8988T (cell line): ENCODE results near the gene SLC12A8.

Source experiments
- DNase-seq: peaks from one replicate; pipeline ENCODE4 v3.0.0; 2011

SLC12A8 gene, protein sequence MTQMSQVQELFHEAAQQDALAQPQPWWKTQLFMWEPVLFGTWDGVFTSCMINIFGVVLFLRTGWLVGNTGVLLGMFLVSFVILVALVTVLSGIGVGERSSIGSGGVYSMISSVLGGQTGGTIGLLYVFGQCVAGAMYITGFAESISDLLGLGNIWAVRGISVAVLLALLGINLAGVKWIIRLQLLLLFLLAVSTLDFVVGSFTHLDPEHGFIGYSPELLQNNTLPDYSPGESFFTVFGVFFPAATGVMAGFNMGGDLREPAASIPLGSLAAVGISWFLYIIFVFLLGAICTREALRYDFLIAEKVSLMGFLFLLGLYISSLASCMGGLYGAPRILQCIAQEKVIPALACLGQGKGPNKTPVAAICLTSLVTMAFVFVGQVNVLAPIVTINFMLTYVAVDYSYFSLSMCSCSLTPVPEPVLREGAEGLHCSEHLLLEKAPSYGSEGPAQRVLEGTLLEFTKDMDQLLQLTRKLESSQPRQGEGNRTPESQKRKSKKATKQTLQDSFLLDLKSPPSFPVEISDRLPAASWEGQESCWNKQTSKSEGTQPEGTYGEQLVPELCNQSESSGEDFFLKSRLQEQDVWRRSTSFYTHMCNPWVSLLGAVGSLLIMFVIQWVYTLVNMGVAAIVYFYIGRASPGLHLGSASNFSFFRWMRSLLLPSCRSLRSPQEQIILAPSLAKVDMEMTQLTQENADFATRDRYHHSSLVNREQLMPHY

GRCh38 chr3:125212509-125213363 lies at the start of gene SLC12A8:
Gene SLC12A8, minus strand, starts transcription at chr3:125212748. Its CDS starts 1,399 bp downstream, at chr3:125211349.
- DNase-seq, result no peak

GRCh38 chr3:125262161-125262560 lies 49.6 kb upstream of the SLC12A8 start:
- no peak for DNase-seq

DNA sequence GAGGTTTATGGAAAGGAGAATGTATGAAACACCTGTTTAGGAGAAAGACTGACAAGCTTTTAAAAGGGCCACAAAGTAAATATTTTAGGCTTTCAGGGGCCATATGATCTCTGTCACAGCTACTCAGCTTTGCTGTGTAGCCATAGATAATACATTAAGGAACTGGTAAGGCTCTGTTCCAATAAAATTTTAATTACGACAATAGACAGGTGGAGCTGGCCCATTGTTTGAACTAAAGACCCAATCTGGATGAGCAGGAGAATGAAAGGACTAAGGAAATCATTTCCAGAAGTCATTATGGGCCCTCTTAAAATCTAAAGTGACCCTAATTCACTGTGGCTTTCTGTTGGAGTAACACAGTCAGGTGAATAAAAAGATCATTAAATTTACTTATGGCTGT lies 48.5 kb upstream of the SLC12A8 start:
- no peak for DNase-seq

GRCh38 chr3:125260158-125260557 lies 47.6 kb upstream of the SLC12A8 start:
- no peak for DNase-seq

DNA sequence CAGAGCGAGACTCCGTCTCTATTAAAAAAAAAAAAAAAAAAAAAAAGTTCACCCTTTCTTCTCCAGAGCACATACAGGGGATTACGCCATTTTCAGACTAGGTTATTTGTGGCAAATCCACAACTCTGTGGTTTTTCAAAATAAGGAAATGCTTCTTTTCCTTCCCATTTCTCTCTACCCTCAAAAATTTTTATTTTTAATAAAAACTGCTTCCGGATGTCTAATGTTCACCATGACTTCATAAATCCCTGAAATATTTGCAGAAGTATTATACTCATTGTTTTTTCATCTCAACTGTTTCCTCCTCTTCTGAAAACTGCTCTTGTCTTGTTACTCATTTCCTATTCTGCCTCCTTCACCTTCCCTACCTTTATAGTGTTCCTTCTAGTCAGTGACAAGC lies 45.0 kb upstream of the SLC12A8 start:
- DNase-seq, result no peak

GRCh38 chr3:125256675-125257074 lies 44.1 kb upstream of the SLC12A8 start:
- no peak for DNase-seq

DNA sequence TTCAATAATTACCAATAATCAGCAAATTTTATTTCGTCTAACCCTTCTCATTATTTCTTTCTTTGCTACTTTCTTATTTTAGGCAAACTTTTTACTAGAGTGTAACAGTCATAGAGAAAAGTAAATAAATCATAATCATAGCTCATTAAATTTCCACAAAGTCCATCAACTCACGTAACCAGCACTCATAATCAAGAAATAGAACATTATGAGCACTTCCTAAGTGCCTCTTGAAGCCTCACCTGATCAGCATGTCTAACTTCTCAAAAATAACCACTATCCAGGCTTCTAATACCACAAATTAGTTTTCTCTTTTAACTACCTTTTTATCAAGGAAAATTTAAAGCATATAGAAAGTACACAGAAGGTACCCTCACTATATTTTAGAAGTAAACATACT lies 38.4 kb upstream of the SLC12A8 start:
- DNase-seq, result no peak

DNA sequence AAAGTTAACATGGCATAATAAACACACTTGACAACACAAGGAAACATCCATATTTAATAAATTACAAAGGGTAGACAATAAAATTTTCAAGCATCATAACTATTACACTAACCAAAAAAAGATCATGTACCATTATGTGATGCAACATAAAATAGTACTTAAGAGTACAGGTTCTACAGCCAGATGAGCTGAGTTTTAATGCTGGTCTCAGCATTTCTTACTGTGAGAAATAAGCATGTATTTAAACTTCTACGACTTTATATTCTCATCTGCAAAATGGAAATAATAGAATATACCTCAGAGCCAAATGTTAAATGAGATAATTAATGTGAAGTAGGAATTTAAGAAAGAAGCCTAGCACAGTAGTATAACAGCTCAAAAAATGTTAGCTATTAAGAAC lies 33.7 kb upstream of the SLC12A8 start:
- no peak for DNase-seq

DNA sequence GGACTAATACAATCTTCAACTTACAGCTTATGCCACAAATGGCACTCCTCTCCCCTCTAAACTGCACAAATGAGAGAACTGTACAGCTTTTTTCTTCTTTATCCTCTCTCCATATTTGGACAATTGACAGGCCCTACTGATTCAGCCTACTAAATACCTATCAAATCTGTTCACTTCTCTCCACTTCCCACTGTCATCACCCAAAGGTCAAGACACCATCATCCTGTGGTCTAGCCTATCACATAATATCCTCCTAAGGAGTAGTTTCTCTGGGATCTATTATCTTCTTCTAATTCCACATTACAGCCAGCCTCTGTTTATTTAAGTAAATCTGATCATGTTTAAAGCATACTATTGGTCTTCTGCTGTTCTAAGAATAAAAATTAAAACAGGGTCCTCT lies 33.0 kb upstream of the SLC12A8 start:
- no peak for DNase-seq

DNA sequence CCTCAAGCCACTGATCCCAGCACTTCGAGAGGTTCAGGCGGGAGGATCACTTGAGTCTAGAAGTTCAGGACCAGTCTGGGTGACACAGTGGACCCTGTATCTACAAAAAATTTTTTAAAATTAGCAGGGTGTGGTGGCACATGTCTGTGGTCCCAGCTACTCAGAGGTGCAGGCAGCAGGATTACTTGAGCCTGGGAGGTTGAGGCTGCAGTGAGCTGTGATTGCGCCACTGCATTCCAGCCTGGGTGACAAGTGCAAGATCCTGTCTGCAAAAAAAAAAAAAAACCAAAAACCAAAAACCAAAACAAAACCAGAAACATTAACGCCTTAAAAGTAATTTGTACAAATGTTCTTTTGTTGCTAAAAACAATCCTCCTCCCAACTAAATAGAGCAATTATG lies 27.9 kb upstream of the SLC12A8 start:
- DNase-seq, result no peak

- no peak for DNase-seq
These were observed 26.7 kb upstream of the SLC12A8 start for GRCh38 chr3:125239266-125239665.

DNA sequence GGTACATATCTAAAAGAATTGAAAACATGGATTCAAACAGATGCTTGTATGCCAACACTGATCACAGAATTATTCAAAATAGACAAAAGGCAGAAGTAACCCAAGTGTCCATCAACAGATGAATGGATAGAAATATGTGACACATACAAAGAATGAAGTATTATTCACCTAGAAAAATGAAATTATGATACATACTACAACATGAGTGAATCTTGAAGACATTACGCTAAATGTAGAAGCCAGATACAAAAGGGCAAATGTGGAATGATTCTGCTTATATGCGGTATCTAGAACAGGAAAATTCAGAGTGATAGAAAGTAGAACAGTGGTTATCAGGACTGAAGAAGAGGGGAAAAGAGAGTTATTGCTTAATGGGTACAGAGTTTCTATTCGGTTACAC lies 26.2 kb upstream of the SLC12A8 start:
- DNase-seq, result no peak

- DNase-seq, result no peak
These were observed 23.9 kb upstream of the SLC12A8 start for GRCh38 chr3:125236331-125236903.

- DNase-seq, result no peak
These were observed 22.3 kb upstream of the SLC12A8 start for GRCh38 chr3:125234831-125235230.

- no peak for DNase-seq
These were observed 19.9 kb upstream of the SLC12A8 start for GRCh38 chr3:125232401-125232800.

DNA sequence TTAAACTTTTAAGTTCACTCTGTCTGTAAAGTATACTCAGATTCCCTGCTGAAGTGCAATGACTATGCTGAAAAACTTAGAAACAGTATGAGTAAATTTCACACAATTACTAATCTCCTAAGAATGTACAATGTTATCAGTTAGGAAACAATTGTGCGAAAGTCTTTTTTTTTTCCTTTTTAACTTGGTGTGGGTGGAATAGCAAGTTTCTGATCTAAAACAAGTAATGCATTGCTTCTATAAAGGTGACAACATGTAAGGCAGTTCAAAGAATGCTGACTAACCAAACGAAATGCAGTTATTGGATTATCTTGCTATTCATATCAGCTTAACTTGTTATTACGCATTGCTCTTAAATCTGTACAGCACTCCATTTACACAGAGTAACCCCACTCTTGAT lies 19.3 kb upstream of the SLC12A8 start:
- DNase-seq, result no peak

- DNase-seq, result no peak
These were observed 17.2 kb upstream of the SLC12A8 start for GRCh38 chr3:125229707-125230106.

DNA sequence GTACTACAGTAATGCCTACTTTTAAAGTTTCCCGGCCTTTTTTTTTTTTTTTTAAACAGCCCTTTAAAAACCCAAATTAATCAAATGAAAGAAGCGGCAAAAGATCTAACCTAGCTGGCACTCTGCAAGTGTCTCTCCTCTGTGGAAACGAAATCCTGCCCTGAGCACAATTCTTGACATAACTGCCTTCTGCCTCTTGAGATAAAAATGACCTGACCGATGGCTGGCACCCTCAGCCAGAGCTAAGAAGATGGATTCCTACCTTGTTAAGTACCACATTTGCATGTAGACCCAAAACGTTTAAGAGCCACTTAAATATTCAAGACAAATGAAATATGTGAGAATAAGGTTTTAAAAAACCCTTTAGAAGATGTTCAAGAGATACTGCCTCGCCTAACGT lies 16.6 kb upstream of the SLC12A8 start:
- DNase-seq, result no peak

- no peak for DNase-seq
These were observed 9.3 kb upstream of the SLC12A8 start for GRCh38 chr3:125221831-125222230.

GRCh38 chr3:125220727-125221429 lies 8.3 kb upstream of the SLC12A8 start:
- DNase-seq, result no peak

DNA sequence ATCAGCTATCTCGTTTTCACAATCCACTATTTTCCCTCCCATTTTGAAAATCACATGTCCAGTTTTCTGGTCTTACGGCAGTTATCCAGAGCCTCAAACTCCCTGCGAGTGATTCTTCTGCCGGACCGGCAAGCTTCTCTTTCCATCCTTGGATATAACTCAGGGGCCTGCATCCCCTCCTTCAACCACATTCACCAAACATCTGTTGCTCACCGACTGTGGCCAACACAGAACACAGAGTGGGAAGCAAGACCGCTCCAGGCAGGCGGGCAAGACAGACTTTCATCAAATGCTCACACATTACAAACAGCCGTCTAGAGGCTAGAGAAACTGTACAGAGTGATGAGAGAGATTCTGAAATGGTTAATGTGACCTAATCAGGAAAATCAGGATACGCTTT lies 7.6 kb upstream of the SLC12A8 start:
- DNase-seq, result no peak

DNA sequence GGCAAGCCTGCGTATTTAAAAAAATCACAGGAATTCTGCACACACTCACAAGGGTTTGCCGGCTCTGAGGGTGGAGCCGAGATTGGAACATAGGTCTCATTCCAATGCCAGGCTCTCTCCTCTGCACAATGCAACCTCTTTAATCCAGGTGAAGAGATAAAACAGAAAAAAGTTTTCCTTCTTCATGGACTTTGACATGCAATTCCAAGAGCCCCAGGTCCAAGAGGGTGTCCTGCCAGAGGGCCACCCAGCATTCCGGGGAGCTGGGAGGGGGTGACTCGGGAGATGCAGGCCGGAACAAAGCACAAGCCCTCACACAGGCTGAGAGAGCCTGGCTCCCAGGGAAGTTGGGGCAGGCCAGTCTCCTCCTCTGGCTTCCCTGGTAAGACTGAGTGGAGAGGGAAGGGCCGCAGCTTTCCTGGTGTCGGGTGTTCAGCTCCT lies 6.7 kb upstream of the SLC12A8 start:
- DNase-seq, result no peak
